ENCODE measurements around the gene PIAS1.

Gene PIAS1

GRCh38 chr15:68042156-68042854 is 11.8 kb upstream of the PIAS1 start:
- POLR2A ChIA-PET = interaction anchor here (0.6 kb wide), 1 partner anchor 330 kb away, joined by 3 read pairs; no protein-coding TSS in a partner anchor
- no peaks in the 10 kb centered on the region for H3K36me3 ChIP-seq (ENCODE audit: control insufficient read depth in 2 of 2, insufficient read depth in 1 of 2, low read length in 2 of 2)
- no peak overlapping the region for H3K4me3 ChIP-seq (ENCODE audit: low read depth, low read length)
- CTCF ChIA-PET = interaction anchor here (1.0 kb wide), 1 partner anchor 178 kb away, joined by 5 read pairs; no protein-coding TSS in a partner anchor
- H3K4me1 ChIP-seq (ENCODE audit: control insufficient read depth, insufficient read depth, low read length) = peaks cover 4% of the 10 kb centered on the region; the same call in 1 of the 2 replicates
- H3K27ac ChIP-seq (ENCODE audit: extremely low read depth, low read depth, low read length) = no peak overlapping the region
- peak; percentile 42; the same call in 1 of the 2 replicates for TF ChIP-seq SCRT2 (tag by site-specific recombination; IDR thresholded peaks at IDR 0.05)
- no peak for TF ChIP-seq BCL11A (tag by site-specific recombination; IDR thresholded peaks at IDR 0.05; ENCODE audit: low read depth)
- TF ChIP-seq BCL6B (tag by site-specific recombination; IDR thresholded peaks at IDR 0.05) = 0 out of 2 replicates have a peak, but pooled peaks have one; percentile 61
- no peak for TF ChIP-seq ZNF785 (tag by site-specific recombination; IDR thresholded peaks at IDR 0.05)
- no peaks in the 10 kb centered on the region for H3K9me3 ChIP-seq (ENCODE audit: control insufficient read depth, insufficient read depth, low read depth, low read length)

GRCh38 chr15:68042855-68043222 is 11.3 kb upstream of the PIAS1 start:
- no peak overlapping the region for H3K4me3 ChIP-seq (ENCODE audit: low read depth, low read length)
- no peaks in the 10 kb centered on the region for H3K36me3 ChIP-seq (ENCODE audit: control insufficient read depth in 2 of 2, insufficient read depth in 1 of 2, low read length in 2 of 2)
- H3K9me3 ChIP-seq (ENCODE audit: control insufficient read depth, insufficient read depth, low read depth, low read length) = no peaks in the 10 kb centered on the region
- no peak overlapping the region for H3K27ac ChIP-seq (ENCODE audit: extremely low read depth, low read depth, low read length)
- H3K4me1 ChIP-seq (ENCODE audit: control insufficient read depth, insufficient read depth, low read length) = peaks cover 4% of the 10 kb centered on the region; the same call in 1 of the 2 replicates
- CTCF ChIA-PET = interaction anchor here (1.0 kb wide), 1 partner anchor 179 kb away, joined by 5 read pairs; no protein-coding TSS in a partner anchor
- TF ChIP-seq HOXC10 (CRISPR knock-in tag; IDR thresholded peaks at IDR 0.05) (no peak), ELK4 (IDR thresholded peaks at IDR 0.05; ENCODE audit: borderline replicate concordance, low read depth, low read length) (no peak), ZNF362 (tag by site-specific recombination; IDR thresholded peaks at IDR 0.05) (no peak)
- POLR2A ChIA-PET = interaction anchor here (0.6 to 1.0 kb wide), 2 partner anchors 11 to 330 kb away, joined by 3 to 4 read pairs; partner anchors contain the start of gene PIAS1

- ChIA-PET POLR2A (interaction anchor here (0.5 to 1.0 kb wide), 2 partner anchors 9 to 11 kb away, joined by 5 to 7 read pairs; partner anchors contain the start of gene PIAS1), CTCF (no interaction called here)
- no peak overlapping the region for H3K27ac ChIP-seq (ENCODE audit: extremely low read depth, low read depth, low read length)
- H3K4me3 ChIP-seq (ENCODE audit: low read depth, low read length) = no peak overlapping the region
- H3K36me3 ChIP-seq (ENCODE audit: control insufficient read depth in 2 of 2, insufficient read depth in 1 of 2, low read length in 2 of 2) = no peaks in the 10 kb centered on the region
- H3K9me3 ChIP-seq (ENCODE audit: control insufficient read depth, insufficient read depth, low read depth, low read length) = no peaks in the 10 kb centered on the region
- TF ChIP-seq ZNF670 (tag by site-specific recombination; IDR thresholded peaks at IDR 0.05; ENCODE audit: low read depth) (no peak), ZBTB11 (tag by site-specific recombination; conservative IDR thresholded peaks at IDR 0.05; ENCODE audit: low read depth) (no peak), ZNF311 (tag by site-specific recombination; IDR thresholded peaks at IDR 0.05; ENCODE audit: borderline replicate concordance) (no peak), ZNF292 (tag by site-specific recombination; IDR thresholded peaks at IDR 0.05; ENCODE audit: borderline replicate concordance, low read depth) (no peak), ZNF571 (tag by site-specific recombination; IDR thresholded peaks at IDR 0.05) (no peak), ZIC2 (tag by site-specific recombination; IDR thresholded peaks at IDR 0.05) (peak; percentile 95), ZNF335 (tag by site-specific recombination; conservative IDR thresholded peaks at IDR 0.05) (peak; percentile 29), ZNF2 (tag by site-specific recombination; IDR thresholded peaks at IDR 0.05) (no peak), ZNF664 (tag by site-specific recombination; IDR thresholded peaks at IDR 0.05) (no peak), ZNF16 (tag by site-specific recombination; IDR thresholded peaks at IDR 0.05; ENCODE audit: low read depth) (no peak), GLIS2 (tag by site-specific recombination; IDR thresholded peaks at IDR 0.05) (0 out of 2 replicates have a peak, but pooled peaks have one; percentile 12), SETDB1 (IDR thresholded peaks at IDR 0.05; ENCODE audit: insufficient read length, low read length) (no peak), ZSCAN4 (tag by site-specific recombination; IDR thresholded peaks at IDR 0.05) (no peak)
- peaks cover 4% of the 10 kb centered on the region; the same call in 1 of the 2 replicates for H3K4me1 ChIP-seq (ENCODE audit: control insufficient read depth, insufficient read depth, low read length)
These were observed 8.5 kb upstream of the PIAS1 start for GRCh38 chr15:68045289-68046265.

Measured in HEK293 (cell line).